ENCODE results near the gene PDE2A. TPM values are rescaled to one million over a fixed set of nuclear protein-coding genes. Genes with fewer than 3 reads are reported as not detected.

PDE2A gene
- total RNA-seq, 4 donors from 2014 or later = 26.1 to 34.1 (median 30.6) TPM

DNA sequence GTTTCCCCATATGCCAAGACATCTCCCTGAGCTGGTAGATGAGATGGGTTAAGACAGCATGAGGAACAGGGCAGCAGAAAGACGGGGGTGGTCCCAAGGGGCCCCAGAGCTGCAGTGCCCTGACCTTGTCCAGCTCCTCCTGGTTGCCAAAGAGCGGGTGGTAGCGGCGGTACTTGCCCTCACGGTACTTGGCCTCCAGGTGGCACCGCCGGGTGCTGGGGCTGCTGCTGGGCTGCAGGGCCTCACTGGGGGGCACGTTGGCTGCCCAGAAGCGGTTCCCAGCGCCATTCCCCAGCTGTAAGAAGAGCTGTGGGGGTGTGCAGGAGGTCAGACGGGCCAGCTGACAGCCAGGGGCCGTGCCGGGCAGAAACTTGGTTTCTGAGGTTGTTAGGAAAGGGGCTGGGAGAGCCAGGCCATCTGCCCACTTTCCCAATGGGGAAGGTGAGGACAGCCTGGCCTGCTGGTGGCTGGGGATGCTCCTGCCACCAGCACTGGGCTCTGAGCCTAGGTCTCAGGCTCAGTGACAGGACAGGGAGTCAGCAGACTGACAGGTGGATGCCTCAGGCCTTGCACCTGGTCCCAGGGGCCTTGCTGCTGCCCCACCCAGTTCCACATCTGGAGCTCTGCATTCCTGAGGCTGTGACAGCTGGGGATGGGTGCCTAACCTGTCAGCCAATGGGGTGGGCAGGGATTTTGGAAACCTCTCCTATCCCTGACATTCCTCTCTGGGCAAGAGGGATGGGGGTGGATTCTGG lies 30.0 kb upstream of the PDE2A start:
- WGBS, 2 donors = 72 to 79% methylated on average over 12 to 13 of the region's 13 CpGs
- H3K4me3 ChIP-seq (ENCODE audit: low read depth, poor library complexity, severe bottlenecking) = no peak overlapping the region
- intact Hi-C loops (cut with DNase I; ENCODE audit: low total_unique reads) = no loop called here
- DNase-seq (ENCODE audit: low spot score in 2 of 2) = no peak
- TF ChIP-seq POLR2A (IDR thresholded peaks at IDR 0.05) = no peak
- TF ChIP-seq, protein P1, sequence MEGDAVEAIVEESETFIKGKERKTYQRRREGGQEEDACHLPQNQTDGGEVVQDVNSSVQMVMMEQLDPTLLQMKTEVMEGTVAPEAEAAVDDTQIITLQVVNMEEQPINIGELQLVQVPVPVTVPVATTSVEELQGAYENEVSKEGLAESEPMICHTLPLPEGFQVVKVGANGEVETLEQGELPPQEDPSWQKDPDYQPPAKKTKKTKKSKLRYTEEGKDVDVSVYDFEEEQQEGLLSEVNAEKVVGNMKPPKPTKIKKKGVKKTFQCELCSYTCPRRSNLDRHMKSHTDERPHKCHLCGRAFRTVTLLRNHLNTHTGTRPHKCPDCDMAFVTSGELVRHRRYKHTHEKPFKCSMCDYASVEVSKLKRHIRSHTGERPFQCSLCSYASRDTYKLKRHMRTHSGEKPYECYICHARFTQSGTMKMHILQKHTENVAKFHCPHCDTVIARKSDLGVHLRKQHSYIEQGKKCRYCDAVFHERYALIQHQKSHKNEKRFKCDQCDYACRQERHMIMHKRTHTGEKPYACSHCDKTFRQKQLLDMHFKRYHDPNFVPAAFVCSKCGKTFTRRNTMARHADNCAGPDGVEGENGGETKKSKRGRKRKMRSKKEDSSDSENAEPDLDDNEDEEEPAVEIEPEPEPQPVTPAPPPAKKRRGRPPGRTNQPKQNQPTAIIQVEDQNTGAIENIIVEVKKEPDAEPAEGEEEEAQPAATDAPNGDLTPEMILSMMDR (IDR thresholded peaks at IDR 0.05) = no peak

DNA sequence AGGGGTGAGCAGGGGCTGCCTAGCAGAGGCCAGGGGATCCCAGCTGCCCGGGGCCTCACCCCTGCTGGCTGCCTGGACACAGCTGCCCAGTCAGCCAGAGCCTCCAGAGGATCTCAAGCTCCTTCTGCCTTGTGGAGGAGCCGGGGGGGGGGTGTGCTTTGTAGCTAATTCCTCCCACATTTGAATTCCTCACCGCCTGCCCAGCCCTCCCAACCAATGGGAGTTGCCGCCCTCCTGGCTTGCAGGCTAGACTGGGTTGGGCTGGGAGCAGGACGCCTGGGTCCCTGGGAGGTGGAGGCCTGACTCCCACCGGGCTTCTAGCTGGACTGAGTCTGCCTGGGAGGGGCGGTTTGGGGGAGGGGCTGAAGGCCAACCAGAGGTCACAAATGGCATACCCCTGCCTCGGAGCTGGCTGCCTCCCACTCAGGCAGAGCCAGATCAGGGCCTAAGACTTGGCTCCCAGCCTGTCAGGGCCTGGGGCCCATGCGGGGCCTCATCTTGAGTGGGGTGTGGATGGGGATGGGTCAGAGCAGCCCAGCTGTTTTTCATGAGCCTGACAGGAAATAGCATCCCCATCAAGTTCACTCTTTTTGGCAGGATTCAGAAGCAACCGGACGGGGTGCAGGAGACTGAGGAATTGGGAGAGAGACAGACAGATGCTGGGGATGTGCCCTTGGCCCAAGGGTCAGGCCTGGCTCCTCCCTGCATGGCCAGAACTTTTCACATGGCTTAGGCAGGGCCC lies 29.2 kb upstream of the PDE2A start:
- intact Hi-C loops (cut with DNase I; ENCODE audit: low total_unique reads) = no loop called here
- TF ChIP-seq, protein P1 (IDR thresholded peaks at IDR 0.05) = no peak
- TF ChIP-seq POLR2A (IDR thresholded peaks at IDR 0.05) = no peak
- no peak for DNase-seq (ENCODE audit: low spot score in 2 of 2)
- 34 to 42% methylated on average over 7 to 10 of the region's 11 CpGs for WGBS, 2 donors
- no peak overlapping the region for H3K4me3 ChIP-seq (ENCODE audit: low read depth, poor library complexity, severe bottlenecking)

DNA sequence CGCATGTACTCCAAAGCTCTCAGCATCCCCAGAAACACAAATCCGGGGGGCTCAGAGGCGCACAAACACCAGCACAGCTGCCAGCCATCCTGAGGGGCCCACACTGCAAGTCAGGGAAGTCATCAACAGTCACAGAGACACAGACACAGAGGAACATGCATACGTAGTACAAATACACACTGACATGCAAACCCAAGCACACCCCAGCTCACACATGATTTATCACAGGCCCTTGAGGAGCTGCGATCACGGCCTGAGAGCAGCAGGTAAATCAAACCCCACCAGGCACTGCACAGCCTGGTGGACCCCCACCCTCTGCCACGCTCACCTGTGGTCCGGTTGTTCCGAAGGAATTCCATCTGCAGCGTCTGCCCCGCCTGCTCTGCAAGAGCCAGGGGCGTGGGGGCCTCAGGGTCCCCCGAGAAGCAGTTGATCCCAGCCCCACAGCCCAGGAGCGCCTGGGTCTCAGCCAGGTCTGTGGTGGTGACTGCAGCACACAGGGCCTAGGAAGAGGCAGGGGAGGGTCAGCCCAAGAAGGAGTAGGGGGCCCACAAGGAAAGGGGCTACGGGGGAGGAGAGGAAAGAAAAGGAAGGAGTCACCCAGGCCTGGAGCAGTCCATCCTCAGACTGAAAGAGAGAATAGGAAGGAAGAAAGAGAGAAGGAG lies 28.5 kb upstream of the PDE2A start:
- 65 to 77% methylated on average over 15 of the region's 15 CpGs for WGBS, 2 donors
- TF ChIP-seq, protein P1 (IDR thresholded peaks at IDR 0.05) = no peak
- no peak for TF ChIP-seq POLR2A (IDR thresholded peaks at IDR 0.05)

DNA sequence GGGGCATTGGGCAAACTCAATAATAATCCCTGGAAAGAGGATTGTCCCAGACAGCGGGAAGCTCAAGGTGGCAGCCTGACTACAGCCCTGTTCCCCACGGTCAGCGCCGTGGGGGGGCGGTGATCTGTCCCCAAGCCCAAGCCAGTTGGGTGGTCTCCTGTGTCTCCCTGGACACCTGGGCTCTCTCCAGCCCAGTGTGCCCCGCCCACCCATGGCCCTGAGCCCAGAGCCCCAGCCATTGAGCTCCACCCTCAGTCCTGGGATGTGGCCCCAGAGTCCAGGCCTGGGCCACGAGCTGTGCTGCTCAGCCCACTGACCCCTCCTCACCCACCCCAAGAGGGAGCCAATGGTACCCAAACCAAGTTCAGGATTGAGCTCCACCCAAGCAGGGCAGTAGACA lies 27.9 kb upstream of the PDE2A start:
- TF ChIP-seq POLR2A (IDR thresholded peaks at IDR 0.05) = no peak
- TF ChIP-seq, protein P1 (IDR thresholded peaks at IDR 0.05) = no peak
- no peak for DNase-seq (ENCODE audit: low spot score in 2 of 2)
- no peak overlapping the region for H3K4me3 ChIP-seq (ENCODE audit: low read depth, poor library complexity, severe bottlenecking)
- intact Hi-C loops (cut with DNase I; ENCODE audit: low total_unique reads) = no loop called here
- WGBS, 2 donors = 62 to 68% methylated on average over 5 to 7 of the region's 7 CpGs

More for the DNA sequence above, 28.5 kb upstream of the PDE2A start:
- no peak for DNase-seq (ENCODE audit: low spot score in 2 of 2)
- intact Hi-C loops (cut with DNase I; ENCODE audit: low total_unique reads) = no loop called here
- H3K4me3 ChIP-seq (ENCODE audit: low read depth, poor library complexity, severe bottlenecking) = no peak overlapping the region

DNA sequence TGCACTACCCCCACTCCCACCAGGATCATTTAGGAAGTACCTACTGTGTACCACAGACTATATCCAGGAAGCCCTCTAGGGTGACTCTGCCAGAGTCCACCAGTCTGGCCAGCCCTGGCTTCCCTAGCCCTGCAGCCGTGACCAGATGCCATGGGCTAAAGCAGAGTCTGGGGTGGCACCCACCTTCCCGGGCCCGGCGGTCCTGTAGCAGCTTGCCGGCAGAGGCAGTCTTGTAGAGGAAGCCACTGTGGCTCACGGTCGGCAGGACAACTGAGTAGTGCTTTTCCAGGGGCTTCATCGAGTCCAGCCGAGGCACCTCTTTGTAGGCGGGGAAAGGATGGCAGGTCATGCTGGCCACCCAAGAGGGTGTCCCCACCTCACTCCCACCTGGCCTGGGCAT lies 27.2 kb upstream of the PDE2A start:
- intact Hi-C loops (cut with DNase I; ENCODE audit: low total_unique reads) = no loop called here
- no peak for TF ChIP-seq POLR2A (IDR thresholded peaks at IDR 0.05)
- TF ChIP-seq, protein P1 (IDR thresholded peaks at IDR 0.05) = no peak
- 84% methylated on average over 6 to 10 of the region's 10 CpGs for WGBS, 2 donors
- DNase-seq (ENCODE audit: low spot score in 2 of 2) = no peak
- no peak overlapping the region for H3K4me3 ChIP-seq (ENCODE audit: low read depth, poor library complexity, severe bottlenecking)

Data from lower leg skin (tissue), 4 donors.